ENCODE data around the gene CCDC121.

Gene CCDC121

GRCh38 chr2:27663285-27664153 is 34.7 kb upstream of the CCDC121 start, which contains the start of the genes SLC4A1AP and SUPT7L (continued):
- no peak for TF ChIP-seq ZNF776 (tag by site-specific recombination; IDR thresholded peaks at IDR 0.05; ENCODE audit: borderline replicate concordance)
- TF ChIP-seq ZFP3 (tag by site-specific recombination; IDR thresholded peaks at IDR 0.05; ENCODE audit: low read depth), result no peak
- peak; percentile 99; the same call in 1 of the 2 replicates for TF ChIP-seq ZNF501 (tag by site-specific recombination; IDR thresholded peaks at IDR 0.05)
- no peak for TF ChIP-seq ZBTB49 (tag by site-specific recombination; IDR thresholded peaks at IDR 0.05; ENCODE audit: low read depth)
- TF ChIP-seq, protein P1, sequence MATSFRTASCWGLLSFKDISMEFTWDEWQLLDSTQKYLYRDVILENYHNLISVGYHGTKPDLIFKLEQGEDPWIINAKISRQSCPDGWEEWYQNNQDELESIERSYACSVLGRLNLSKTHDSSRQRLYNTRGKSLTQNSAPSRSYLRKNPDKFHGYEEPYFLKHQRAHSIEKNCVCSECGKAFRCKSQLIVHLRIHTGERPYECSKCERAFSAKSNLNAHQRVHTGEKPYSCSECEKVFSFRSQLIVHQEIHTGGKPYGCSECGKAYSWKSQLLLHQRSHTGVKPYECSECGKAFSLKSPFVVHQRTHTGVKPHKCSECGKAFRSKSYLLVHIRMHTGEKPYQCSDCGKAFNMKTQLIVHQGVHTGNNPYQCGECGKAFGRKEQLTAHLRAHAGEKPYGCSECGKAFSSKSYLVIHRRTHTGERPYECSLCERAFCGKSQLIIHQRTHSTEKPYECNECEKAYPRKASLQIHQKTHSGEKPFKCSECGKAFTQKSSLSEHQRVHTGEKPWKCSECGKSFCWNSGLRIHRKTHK (tag by site-specific recombination; IDR thresholded peaks at IDR 0.05), result no peak
- TF ChIP-seq ZBTB6 (tag by site-specific recombination; IDR thresholded peaks at IDR 0.05), result peak; percentile 17; the same call in 1 of the 2 replicates
- peak; percentile 88 for TF ChIP-seq ZNF335 (tag by site-specific recombination; conservative IDR thresholded peaks at IDR 0.05)
- no peak for TF ChIP-seq ZNF48 (tag by site-specific recombination; IDR thresholded peaks at IDR 0.05)
- 0 out of 2 replicates have a peak, but pooled peaks have one; percentile 63 for TF ChIP-seq ZNF624 (tag by site-specific recombination; IDR thresholded peaks at IDR 0.05)
- TF ChIP-seq ZNF623 (tag by site-specific recombination; IDR thresholded peaks at IDR 0.05), result peak; percentile 50
- peak; percentile 9 for TF ChIP-seq ZNF510 (tag by site-specific recombination; IDR thresholded peaks at IDR 0.05; ENCODE audit: insufficient replicate concordance)
- no peak for TF ChIP-seq ZNF341 (tag by site-specific recombination; IDR thresholded peaks at IDR 0.05; ENCODE audit: low read depth)
- peak; percentile 90 for TF ChIP-seq ZSCAN23 (tag by site-specific recombination; IDR thresholded peaks at IDR 0.05)
- TF ChIP-seq GLI4 (tag by site-specific recombination; IDR thresholded peaks at IDR 0.05), result peak; percentile 91
- TF ChIP-seq ZNF423 (tag by site-specific recombination; IDR thresholded peaks at IDR 0.05), result no peak
- peak; percentile 32; the same call in 1 of the 2 replicates for TF ChIP-seq ZNF146 (tag by site-specific recombination; IDR thresholded peaks at IDR 0.05)
- peak; percentile 99 for TF ChIP-seq ZNF639 (tag by site-specific recombination; IDR thresholded peaks at IDR 0.05)
- TF ChIP-seq ZNF548 (tag by site-specific recombination; IDR thresholded peaks at IDR 0.05), result no peak
- peak; percentile 98 for TF ChIP-seq YY1 (tag by site-specific recombination; IDR thresholded peaks at IDR 0.05)
- peak; percentile 96 for TF ChIP-seq ZXDB (tag by site-specific recombination; IDR thresholded peaks at IDR 0.05)
- TF ChIP-seq ZNF221 (tag by site-specific recombination; IDR thresholded peaks at IDR 0.05; ENCODE audit: borderline replicate concordance), result no peak
- TF ChIP-seq ZNF843 (tag by site-specific recombination; IDR thresholded peaks at IDR 0.05), result peak; percentile 65; the same call in 1 of the 2 replicates
- TF ChIP-seq SALL2 (tag by site-specific recombination; IDR thresholded peaks at IDR 0.05; ENCODE audit: borderline replicate concordance), result 0 out of 2 replicates have a peak, but pooled peaks have one; percentile 22
- TF ChIP-seq PRDM10 (tag by site-specific recombination; IDR thresholded peaks at IDR 0.05), result no peak; the same call in none of the 2 replicates
- peak; percentile 64; the same call in 1 of the 2 replicates for TF ChIP-seq ZNF449 (tag by site-specific recombination; IDR thresholded peaks at IDR 0.05)
- no peak for TF ChIP-seq ZNF514 (tag by site-specific recombination; IDR thresholded peaks at IDR 0.05)
- TF ChIP-seq ZBTB20 (tag by site-specific recombination; IDR thresholded peaks at IDR 0.05), result peak; percentile 82
- peak; percentile 74; the same call in 1 of the 2 replicates for TF ChIP-seq OVOL3 (tag by site-specific recombination; IDR thresholded peaks at IDR 0.05)
